Endothelial cell (in vitro differentiated cells): ENCODE measurements around the gene LRRC10B. TPM values are rescaled to one million over a fixed set of nuclear protein-coding genes. Genes with fewer than 3 reads are reported as not detected.
"Not testable (repeated sequence)": the region's sequence is repeated elsewhere in the genome, so short reads cannot be mapped to it uniquely, and the experiment has no call there.

Source experiments
- DNase-seq: peaks from one replicate; pipeline ENCODE4 v3.0.0; 2021; ENCODE audit warnings: low spot score
- H3K27ac Mint-ChIP-seq: one replicate; pipeline ENCODE4 v1.8.0; 2021; ENCODE audit warnings: mixed read lengths, inconsistent platforms; ENCODE audit not compliant: unreplicated experiment
- H3K27me3 Mint-ChIP-seq: one replicate; pipeline ENCODE4 v1.8.0; 2021; ENCODE audit warnings: mild to moderate bottlenecking, moderate library complexity, mixed read lengths, inconsistent platforms; ENCODE audit not compliant: unreplicated experiment
- H3K36me3 Mint-ChIP-seq: one replicate; pipeline ENCODE4 v1.8.0; 2021; ENCODE audit warnings: mild to moderate bottlenecking, low read depth, mixed read lengths, inconsistent platforms; ENCODE audit not compliant: unreplicated experiment
- H3K4me1 Mint-ChIP-seq: one replicate; pipeline ENCODE4 v1.8.0; 2021; ENCODE audit warnings: mild to moderate bottlenecking, mixed read lengths, inconsistent platforms; ENCODE audit not compliant: unreplicated experiment
- H3K4me3 Mint-ChIP-seq: one replicate; pipeline ENCODE4 v1.8.0; 2021; ENCODE audit warnings: mild to moderate bottlenecking, mixed read lengths, inconsistent platforms; ENCODE audit not compliant: unreplicated experiment
- H3K9me3 Mint-ChIP-seq: one replicate; pipeline ENCODE4 v1.8.0; 2021; ENCODE audit warnings: mixed read lengths, inconsistent platforms; ENCODE audit not compliant: unreplicated experiment
- total RNA-seq: library from RNA; stranded (reverse); fragmentation: NEBNext Ultra II Directional; extraction: Animal tissue kit (Norgen Biotek cat#: 25700); gene quantifications from one replicate; pipeline ENCODE4 v1.2.1, GENCODE V29; 2021; ENCODE audit not compliant: unreplicated experiment
- TF ChIP-seq, protein P1 (sequence below): fragments of 200-600 bp; sonication (generic); IDR thresholded peaks from one replicate; pipeline ENCODE4 v1.5.0; 2021; ENCODE audit warnings: antibody characterized with exemption; ENCODE audit not compliant: unreplicated experiment

Gene LRRC10B
- total RNA-seq, 1 donor from 2014 or later = 0.13 TPM

DNA sequence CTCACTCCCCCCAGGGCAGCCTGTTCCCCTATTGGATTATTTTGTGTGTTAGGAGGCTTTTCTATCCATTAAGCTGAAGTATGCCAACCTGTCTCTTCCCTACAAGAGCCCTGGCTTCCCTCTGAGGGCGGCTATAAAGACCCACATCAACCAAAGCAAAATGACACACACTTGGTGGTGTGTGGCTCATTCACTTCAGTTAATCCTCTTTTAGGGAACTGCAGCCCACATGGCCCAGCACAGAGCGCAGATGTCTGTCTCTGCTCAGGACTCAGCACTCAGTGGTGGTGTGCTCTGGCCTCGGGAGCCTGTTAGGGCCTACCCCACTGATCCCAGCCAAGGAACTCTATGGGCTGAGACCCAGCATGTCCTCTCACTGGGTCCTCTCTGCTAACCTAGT is 32.2 kb upstream of the LRRC10B start:
- Mint-ChIP-seq H3K9me3 (no peaks in the 10 kb centered on the region), H3K27me3 (peaks cover 5% of the 10 kb centered on the region), H3K27ac (no peak overlapping the region), H3K36me3 (peaks cover 10% of the 10 kb centered on the region), H3K4me1 (peaks cover 11% of the 10 kb centered on the region), H3K4me3 (no peak overlapping the region)
- TF ChIP-seq, protein P1, sequence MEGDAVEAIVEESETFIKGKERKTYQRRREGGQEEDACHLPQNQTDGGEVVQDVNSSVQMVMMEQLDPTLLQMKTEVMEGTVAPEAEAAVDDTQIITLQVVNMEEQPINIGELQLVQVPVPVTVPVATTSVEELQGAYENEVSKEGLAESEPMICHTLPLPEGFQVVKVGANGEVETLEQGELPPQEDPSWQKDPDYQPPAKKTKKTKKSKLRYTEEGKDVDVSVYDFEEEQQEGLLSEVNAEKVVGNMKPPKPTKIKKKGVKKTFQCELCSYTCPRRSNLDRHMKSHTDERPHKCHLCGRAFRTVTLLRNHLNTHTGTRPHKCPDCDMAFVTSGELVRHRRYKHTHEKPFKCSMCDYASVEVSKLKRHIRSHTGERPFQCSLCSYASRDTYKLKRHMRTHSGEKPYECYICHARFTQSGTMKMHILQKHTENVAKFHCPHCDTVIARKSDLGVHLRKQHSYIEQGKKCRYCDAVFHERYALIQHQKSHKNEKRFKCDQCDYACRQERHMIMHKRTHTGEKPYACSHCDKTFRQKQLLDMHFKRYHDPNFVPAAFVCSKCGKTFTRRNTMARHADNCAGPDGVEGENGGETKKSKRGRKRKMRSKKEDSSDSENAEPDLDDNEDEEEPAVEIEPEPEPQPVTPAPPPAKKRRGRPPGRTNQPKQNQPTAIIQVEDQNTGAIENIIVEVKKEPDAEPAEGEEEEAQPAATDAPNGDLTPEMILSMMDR = no peak
- no peak for DNase-seq

DNA sequence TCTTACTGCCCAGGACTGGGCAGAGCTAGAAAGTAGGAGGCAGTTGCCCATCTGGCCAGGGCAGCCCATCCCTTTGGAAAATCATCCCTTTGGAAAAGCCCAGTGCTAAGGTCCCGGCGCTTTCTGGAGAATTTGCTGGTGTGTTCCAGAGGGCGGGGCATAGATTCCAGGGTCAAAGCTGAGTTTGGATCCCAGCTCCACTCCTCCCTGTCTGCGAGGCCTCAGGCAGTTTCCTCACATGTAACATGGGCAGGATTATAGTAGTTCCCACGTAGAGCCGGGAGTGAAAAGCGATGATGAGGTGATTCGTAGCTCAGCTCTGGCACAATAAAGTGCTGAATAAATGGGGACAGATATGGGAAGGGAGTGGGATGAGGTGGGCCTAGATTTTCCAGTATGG is 31.4 kb upstream of the LRRC10B start:
- no peak overlapping the region for H3K4me3 Mint-ChIP-seq
- H3K9me3 Mint-ChIP-seq = no peaks in the 10 kb centered on the region
- peaks cover 11% of the 10 kb centered on the region for H3K4me1 Mint-ChIP-seq
- peaks cover 10% of the 10 kb centered on the region for H3K36me3 Mint-ChIP-seq
- DNase-seq = no peak
- no peak overlapping the region for H3K27ac Mint-ChIP-seq
- H3K27me3 Mint-ChIP-seq = peaks cover 5% of the 10 kb centered on the region
- TF ChIP-seq, protein P1 = no peak

DNA sequence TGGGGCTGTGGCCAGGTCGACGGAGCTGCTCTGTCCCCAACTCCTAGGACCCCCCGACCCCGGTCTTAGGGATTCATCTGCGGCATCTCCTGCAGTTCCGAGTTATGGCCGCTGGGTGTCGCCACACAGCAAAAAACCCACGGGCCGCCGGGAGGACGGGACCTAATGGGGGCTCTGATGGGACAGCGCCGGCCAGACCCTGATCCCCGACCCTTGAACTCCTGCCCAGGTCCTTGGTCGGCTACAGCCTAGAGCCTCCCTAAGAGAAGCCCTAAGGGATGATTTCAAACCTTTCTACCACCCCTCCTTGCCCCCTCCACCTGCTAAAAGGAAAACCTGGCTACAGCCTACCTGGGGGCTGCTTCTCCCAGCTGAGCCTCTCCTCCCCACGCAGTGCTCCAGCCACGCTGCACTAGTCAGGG is 30.8 kb upstream of the LRRC10B start:
- Mint-ChIP-seq H3K27me3 (peaks cover 5% of the 10 kb centered on the region), H3K27ac (no peak overlapping the region), H3K9me3 (no peaks in the 10 kb centered on the region), H3K4me1 (peaks cover 11% of the 10 kb centered on the region), H3K36me3 (peaks cover 10% of the 10 kb centered on the region), H3K4me3 (no peak overlapping the region)
- peak; percentile 69 for DNase-seq
- TF ChIP-seq, protein P1 = peak; percentile 96

DNA sequence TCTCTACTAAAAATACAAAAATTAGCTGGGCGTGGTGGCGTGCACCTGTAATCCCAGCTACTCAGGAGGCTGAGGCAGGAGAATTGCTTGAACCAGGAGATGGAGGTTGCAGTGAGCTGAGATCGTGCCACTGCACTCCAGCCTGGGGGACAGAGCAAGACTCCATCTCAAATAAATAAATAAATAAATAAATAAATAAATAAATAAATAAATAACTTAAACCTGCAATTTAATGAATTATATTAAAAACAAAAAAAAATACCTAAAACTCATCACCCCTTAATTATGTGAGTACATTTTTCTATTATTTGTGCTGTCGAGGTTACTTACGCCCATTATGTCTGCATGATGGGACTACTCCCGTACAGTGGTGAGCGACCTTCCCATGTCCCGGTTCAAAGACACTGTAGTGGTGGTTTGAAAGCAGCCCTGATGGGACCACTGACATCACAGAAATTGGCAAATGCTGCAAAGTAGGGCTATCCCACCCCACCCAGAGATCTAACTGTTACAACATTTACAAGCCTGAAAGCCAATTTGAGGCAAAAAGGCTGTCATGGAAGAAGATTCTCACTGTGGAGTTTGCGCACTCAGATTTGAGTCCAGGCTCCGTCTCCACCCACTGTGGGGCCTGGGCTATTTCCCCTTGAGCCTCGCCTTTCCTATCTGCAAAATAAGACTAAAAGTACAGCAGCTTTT is 29.0 kb upstream of the LRRC10B start:
- DNase-seq, H3K9me3 Mint-ChIP-seq, H3K36me3 Mint-ChIP-seq, H3K27ac Mint-ChIP-seq, H3K4me3 Mint-ChIP-seq, H3K27me3 Mint-ChIP-seq, H3K4me1 Mint-ChIP-seq: not testable (repeated sequence)

DNA sequence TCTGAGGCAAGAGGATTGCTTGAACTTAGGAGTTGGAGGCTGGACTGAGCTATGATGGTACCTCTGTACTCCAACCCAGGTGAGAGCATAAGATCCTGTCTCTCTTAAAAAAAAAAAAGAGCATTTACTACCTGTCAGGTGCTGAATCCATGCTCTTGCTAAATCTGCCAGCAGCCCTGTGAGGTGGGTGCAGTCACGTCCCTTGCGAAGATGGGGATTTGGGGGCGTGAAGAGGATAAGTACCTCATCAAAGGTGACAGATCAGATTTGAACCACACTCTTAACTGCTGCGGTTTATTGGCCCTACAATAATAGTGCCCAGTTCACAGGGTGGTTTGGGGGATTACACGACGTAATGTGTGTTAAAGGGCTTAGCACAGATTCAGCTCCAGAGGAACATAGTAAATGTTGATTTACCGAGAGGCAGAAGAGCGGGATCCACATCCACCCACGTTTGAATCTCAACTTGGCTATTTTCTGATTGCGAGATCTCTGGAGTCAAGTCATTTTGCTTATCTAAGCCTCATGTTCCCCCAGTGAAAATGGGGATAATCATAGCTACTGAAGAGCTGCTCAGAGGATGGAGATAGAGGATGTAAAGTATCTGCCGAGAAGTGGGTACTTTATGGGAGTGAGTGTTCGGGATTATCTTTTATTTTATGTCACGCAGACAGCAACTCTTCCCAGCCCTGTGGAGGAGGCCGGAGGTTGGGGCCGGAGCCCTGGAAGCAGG is 28.1 kb upstream of the LRRC10B start:
- H3K4me3 Mint-ChIP-seq = no peak overlapping the region

More for the DNA sequence above, 28.1 kb upstream of the LRRC10B start:
- Mint-ChIP-seq H3K36me3 (peaks cover 5% of the 10 kb centered on the region), H3K27ac (peak overlapping the region; percentile 37), H3K27me3 (peaks cover 10% of the 10 kb centered on the region), H3K4me1 (peaks cover 2% of the 10 kb centered on the region), H3K9me3 (no peaks in the 10 kb centered on the region)
- no peak for DNase-seq
- TF ChIP-seq, protein P1 = no peak
